Body of pancreas (tissue), 4 donors: ENCODE measurements around the gene CTBS. TPM values are rescaled to one million over a fixed set of nuclear protein-coding genes. Genes with fewer than 3 reads are reported as not detected.

ENCODE experiments used
- ATAC-seq: fragments of 150-250 bp; one replicate; pipeline ENCODE4 v1.9.1; 2016
- DNase-seq, 4 donors: peaks; one replicate each; pipeline ENCODE4 v3.0.0-alpha.2; 2019
- H3K27ac ChIP-seq, 4 donors: fragments of 200-600 bp; sonication (generic); 1 replicate in 3 of 4; 2 replicates in 1 of 4; pipeline versions ENCODE4 v1.5.1 to v1.6.1; 2016 to 2019; ENCODE audit warnings: mild to moderate bottlenecking in 1 of 4, mixed read lengths in 1 of 4, moderate library complexity in 1 of 4
- H3K27me3 ChIP-seq, 2 donors: fragments of 200-600 bp; sonication (generic); one replicate each; pipeline ENCODE4 v1.6.0; 2016; ENCODE audit warnings: mild to moderate bottlenecking in 1 of 2
- H3K36me3 ChIP-seq, 2 donors: fragments of 200-600 bp; sonication (generic); replicated peaks in 1 of 2; 2 replicates each; pipeline ENCODE4 v1.5.1; 2016; ENCODE audit warnings: low read depth in 2 of 2; ENCODE audit not compliant: insufficient read depth in 1 of 2
- H3K4me1 ChIP-seq: fragments of 200-600 bp; sonication (generic); one replicate; pipeline ENCODE4 v1.6.0; 2016
- H3K4me3 ChIP-seq, 2 donors: fragments of 200-600 bp; sonication (generic); 1 replicate in 1 of 2; 2 replicates in 1 of 2; pipeline ENCODE4 v1.5.1; 2016 to 2019
- H3K9me3 ChIP-seq, 3 donors: fragments of 200-600 bp; sonication (generic); 1 replicate in 2 of 3; 2 replicates in 1 of 3; pipeline ENCODE4 v1.5.1; 2016
- CTCF ChIP-seq, 7 experiments: fragments of 450-650 bp in 4 of 7; fragments of 200-600 bp in 3 of 7; sonication (generic) in 3 of 7; IDR thresholded peaks; one replicate each; pipeline ENCODE4 v1.5.1; 2016 to 2019; ENCODE audit warnings: antibody characterized with exemption in 7 of 7
- POLR2A ChIP-seq, 3 donors: fragments of 450-650 bp; IDR thresholded peaks; one replicate each; pipeline ENCODE4 v1.6.1; 2016; ENCODE audit warnings: antibody characterized with exemption in 3 of 3, mild to moderate bottlenecking in 2 of 3
- WGBS, 2 donors: methylation state at CpG; one replicate each; pipeline ENCODE4 v1.1.5; 2017; 5-methylcytosine and 5-hydroxymethylcytosine counted together
- intact Hi-C: fragments of 100-400 bp; cut with DNase I; formaldehyde crosslinking; loops from one replicate; pipeline ENCODE4 v1.15.1; 2023
- total RNA-seq, 2 donors: library from RNA; depleted of rRNA; stranded (reverse); fragments of >200 nt; gene quantifications; one replicate each; pipeline ENCODE4 v1.1.0, GENCODE V29; 2016

CTBS gene
- total RNA-seq, 2 donors from 2014 or later: 13.5 to 15.5 TPM

GRCh38 chr1:84611091-84611490, 36.9 kb upstream of the CTBS start:
- 0% methylated on average over 1 of the region's 1 CpG for WGBS, 2 donors
- no peak for DNase-seq
- Histone ChIP-seq H3K27ac (no peak overlapping the region), H3K9me3 (peaks cover 0 to 3% (median 0%) of the 10 kb centered on the region in 3 donors), H3K36me3 (no peaks in the 10 kb centered on the region), H3K27me3 (no peaks in the 10 kb centered on the region), H3K4me1 (no peaks in the 10 kb centered on the region), H3K4me3 (no peak overlapping the region)
- no peak for ATAC-seq
- intact Hi-C loops: loop anchor here (10.0 kb wide), 1 partner anchor 476 kb away; no protein-coding TSS in a partner anchor
- TF ChIP-seq POLR2A (IDR thresholded peaks at IDR 0.05): no peak
- no peak for TF ChIP-seq CTCF (IDR thresholded peaks at IDR 0.05)

GRCh38 chr1:84606977-84607376, 32.7 kb upstream of the CTBS start:
- no peak for ATAC-seq
- TF ChIP-seq CTCF (IDR thresholded peaks at IDR 0.05): no peak
- TF ChIP-seq POLR2A (IDR thresholded peaks at IDR 0.05): no peak
- DNase-seq: no peak
- peaks cover 0 to 12% (median 0%) of the 10 kb centered on the region in 3 donors for H3K9me3 ChIP-seq
- H3K4me1 ChIP-seq: no peaks in the 10 kb centered on the region
- H3K27me3 ChIP-seq: no peaks in the 10 kb centered on the region
- no peaks in the 10 kb centered on the region for H3K36me3 ChIP-seq
- 78 to 82% methylated on average over 5 of the region's 5 CpGs for WGBS, 2 donors
- intact Hi-C loops: no loop called here
- H3K27ac ChIP-seq: no peak overlapping the region
- H3K4me3 ChIP-seq: no peak overlapping the region

- H3K4me1 ChIP-seq: no peaks in the 10 kb centered on the region
- H3K27me3 ChIP-seq: no peaks in the 10 kb centered on the region
- no peaks in the 10 kb centered on the region for H3K36me3 ChIP-seq
- TF ChIP-seq CTCF (IDR thresholded peaks at IDR 0.05) (no peak), POLR2A (IDR thresholded peaks at IDR 0.05) (no peak)
- ATAC-seq (no peak), DNase-seq (no peak)
- no peak overlapping the region for H3K27ac ChIP-seq
- 83 to 100% methylated on average over 1 of the region's 1 CpG for WGBS, 2 donors
- H3K4me3 ChIP-seq: no peak overlapping the region
- peaks cover 0 to 12% (median 0%) of the 10 kb centered on the region in 3 donors for H3K9me3 ChIP-seq
- intact Hi-C loops: no loop called here
Observed at GRCh38 chr1:84605157-84605556, 30.9 kb upstream of the CTBS start.

GRCh38 chr1:84603941-84604830, 29.9 kb upstream of the CTBS start:
- ATAC-seq (peak; percentile 50), DNase-seq (no peak)
- intact Hi-C loops: no loop called here
- Histone ChIP-seq H3K27ac (peak overlapping the region in 3 of 4 donors; percentile 37 to 51 (median 39)), H3K9me3 (peaks cover 0 to 12% (median 0%) of the 10 kb centered on the region in 3 donors), H3K36me3 (no peaks in the 10 kb centered on the region), H3K4me3 (no peak overlapping the region), H3K4me1 (no peaks in the 10 kb centered on the region), H3K27me3 (no peaks in the 10 kb centered on the region)
- TF ChIP-seq POLR2A (IDR thresholded peaks at IDR 0.05): no peak
- peak in 2 of 7 experiments; percentile 8 to 22 for TF ChIP-seq CTCF (IDR thresholded peaks at IDR 0.05)
- 59 to 71% methylated on average over 15 of the region's 15 CpGs for WGBS, 2 donors
